Central memory CD8-positive, alpha-beta T cell (primary cell): Measurements from ENCODE around the gene ARHGAP42.

Source experiments
- ATAC-seq: fragments of 150-1000 bp; cut with Tn5 transposase; replicated peaks from 2 replicates; pipeline ENCODE4 v1.10.0; 2022; ENCODE audit warnings: mild to moderate bottlenecking, moderate FRiP score, moderate number of reproducible peaks; ENCODE audit not compliant: poor library complexity, severe bottlenecking; ENCODE audit errors: extremely low read depth
- DNase-seq, 2 donors: peaks; one replicate each; pipeline ENCODE4 v3.0.0; 2021; ENCODE audit warnings: low spot score in 2 of 2
- H3K27ac Mint-ChIP-seq: one replicate; pipeline ENCODE4 v1.8.0; 2022; ENCODE audit warnings: low read depth, mild to moderate bottlenecking, moderate library complexity, mixed read lengths
- H3K27me3 Mint-ChIP-seq: one replicate; pipeline ENCODE4 v1.8.0; 2022; ENCODE audit warnings: mixed read lengths
- H3K36me3 Mint-ChIP-seq: one replicate; pipeline ENCODE4 v1.8.0; 2022; ENCODE audit warnings: mild to moderate bottlenecking, moderate library complexity, mixed read lengths; ENCODE audit not compliant: insufficient read depth
- H3K4me1 Mint-ChIP-seq: one replicate; pipeline ENCODE4 v1.8.0; 2022; ENCODE audit warnings: mixed read lengths
- H3K4me3 Mint-ChIP-seq: one replicate; pipeline ENCODE4 v1.8.0; 2022; ENCODE audit warnings: mild to moderate bottlenecking, moderate library complexity, mixed read lengths
- H3K9me3 Mint-ChIP-seq: one replicate; pipeline ENCODE4 v1.8.0; 2022; ENCODE audit warnings: mixed read lengths

ARHGAP42 gene

GRCh38 chr11:100825626-100826025, 138.5 kb downstream of the ARHGAP42 start:
- DNase-seq (no peak), ATAC-seq (no peak)

GRCh38 chr11:100827934-100828661, 141.0 kb downstream of the ARHGAP42 start:
- no peak overlapping the region for H3K27ac Mint-ChIP-seq
- peaks cover 7% of the 10 kb centered on the region for H3K9me3 Mint-ChIP-seq
- ATAC-seq (no peak), DNase-seq (no peak)
- no peak overlapping the region for H3K4me3 Mint-ChIP-seq
- H3K36me3 Mint-ChIP-seq: no peaks in the 10 kb centered on the region
- H3K27me3 Mint-ChIP-seq: no peaks in the 10 kb centered on the region
- no peaks in the 10 kb centered on the region for H3K4me1 Mint-ChIP-seq

More at GRCh38 chr11:100825626-100826025, 138.5 kb downstream of the ARHGAP42 start:
- H3K27me3 Mint-ChIP-seq: no peaks in the 10 kb centered on the region
- H3K4me1 Mint-ChIP-seq: no peaks in the 10 kb centered on the region
- no peak overlapping the region for H3K27ac Mint-ChIP-seq
- peaks cover 10% of the 10 kb centered on the region for H3K9me3 Mint-ChIP-seq
- no peaks in the 10 kb centered on the region for H3K36me3 Mint-ChIP-seq
- H3K4me3 Mint-ChIP-seq: no peak overlapping the region

GRCh38 chr11:100830274-100830673, 143.2 kb downstream of the ARHGAP42 start:
- no peak overlapping the region for H3K27ac Mint-ChIP-seq
- H3K4me1 Mint-ChIP-seq: no peaks in the 10 kb centered on the region
- no peaks in the 10 kb centered on the region for H3K36me3 Mint-ChIP-seq
- peaks cover 7% of the 10 kb centered on the region for H3K9me3 Mint-ChIP-seq
- no peaks in the 10 kb centered on the region for H3K27me3 Mint-ChIP-seq
- ATAC-seq (no peak), DNase-seq (no peak)
- no peak overlapping the region for H3K4me3 Mint-ChIP-seq

GRCh38 chr11:100830978-100831732, 144.1 kb downstream of the ARHGAP42 start:
- Mint-ChIP-seq H3K27ac (no peak overlapping the region), H3K9me3 (peaks cover 7% of the 10 kb centered on the region), H3K27me3 (no peaks in the 10 kb centered on the region), H3K4me1 (no peaks in the 10 kb centered on the region), H3K4me3 (no peak overlapping the region), H3K36me3 (no peaks in the 10 kb centered on the region)
- no peak for ATAC-seq
- no peak for DNase-seq

GRCh38 chr11:100831929-100832494, 144.9 kb downstream of the ARHGAP42 start:
- Mint-ChIP-seq H3K27me3 (no peaks in the 10 kb centered on the region), H3K36me3 (no peaks in the 10 kb centered on the region), H3K4me1 (no peaks in the 10 kb centered on the region), H3K9me3 (peaks cover 7% of the 10 kb centered on the region), H3K27ac (no peak overlapping the region), H3K4me3 (no peak overlapping the region)
- no peak for ATAC-seq
- no peak for DNase-seq

- no peaks in the 10 kb centered on the region for H3K27me3 Mint-ChIP-seq
- no peaks in the 10 kb centered on the region for H3K4me1 Mint-ChIP-seq
- H3K36me3 Mint-ChIP-seq: no peaks in the 10 kb centered on the region
- H3K27ac Mint-ChIP-seq: no peak overlapping the region
- no peak overlapping the region for H3K4me3 Mint-ChIP-seq
- H3K9me3 Mint-ChIP-seq: peaks cover 12% of the 10 kb centered on the region
- DNase-seq (no peak), ATAC-seq (no peak)
These were observed 145.7 kb downstream of the ARHGAP42 start for GRCh38 chr11:100832829-100833228.

GRCh38 chr11:100833276-100833675, 146.2 kb downstream of the ARHGAP42 start:
- no peaks in the 10 kb centered on the region for H3K27me3 Mint-ChIP-seq
- no peak for ATAC-seq
- no peak overlapping the region for H3K4me3 Mint-ChIP-seq
- peaks cover 12% of the 10 kb centered on the region for H3K9me3 Mint-ChIP-seq
- no peaks in the 10 kb centered on the region for H3K36me3 Mint-ChIP-seq
- DNase-seq: no peak
- no peaks in the 10 kb centered on the region for H3K4me1 Mint-ChIP-seq
- no peak overlapping the region for H3K27ac Mint-ChIP-seq

GRCh38 chr11:100835854-100836253, 148.8 kb downstream of the ARHGAP42 start:
- H3K4me3 Mint-ChIP-seq: no peak overlapping the region
- no peak for ATAC-seq
- H3K36me3 Mint-ChIP-seq: no peaks in the 10 kb centered on the region
- no peaks in the 10 kb centered on the region for H3K4me1 Mint-ChIP-seq
- H3K27ac Mint-ChIP-seq: no peak overlapping the region
- H3K27me3 Mint-ChIP-seq: no peaks in the 10 kb centered on the region
- H3K9me3 Mint-ChIP-seq: peaks cover 11% of the 10 kb centered on the region
- no peak for DNase-seq

- Mint-ChIP-seq H3K27me3 (no peaks in the 10 kb centered on the region), H3K4me3 (no peak overlapping the region), H3K4me1 (no peaks in the 10 kb centered on the region), H3K36me3 (no peaks in the 10 kb centered on the region), H3K9me3 (peaks cover 11% of the 10 kb centered on the region), H3K27ac (no peak overlapping the region)
- no peak for DNase-seq
- no peak for ATAC-seq
These were observed 150.2 kb downstream of the ARHGAP42 start for GRCh38 chr11:100837311-100837710.

- Mint-ChIP-seq H3K4me3 (no peak overlapping the region), H3K4me1 (no peaks in the 10 kb centered on the region), H3K9me3 (peaks cover 17% of the 10 kb centered on the region), H3K36me3 (peaks cover 2% of the 10 kb centered on the region), H3K27me3 (no peaks in the 10 kb centered on the region), H3K27ac (no peak overlapping the region)
- no peak for ATAC-seq
- no peak for DNase-seq
These were observed 154.8 kb downstream of the ARHGAP42 start for GRCh38 chr11:100841711-100842407.

GRCh38 chr11:100847696-100848216, 160.7 kb downstream of the ARHGAP42 start:
- H3K4me1 Mint-ChIP-seq: no peaks in the 10 kb centered on the region
- no peak overlapping the region for H3K4me3 Mint-ChIP-seq
- no peaks in the 10 kb centered on the region for H3K27me3 Mint-ChIP-seq
- H3K9me3 Mint-ChIP-seq: peaks cover 14% of the 10 kb centered on the region
- H3K36me3 Mint-ChIP-seq: no peaks in the 10 kb centered on the region
- ATAC-seq: no peak
- no peak overlapping the region for H3K27ac Mint-ChIP-seq
- DNase-seq: no peak
